HepG2 (cell line): ENCODE results near the gene ING1. TPM values are rescaled to one million over a fixed set of nuclear protein-coding genes. Genes with fewer than 3 reads are reported as not detected.

Experiments used
- ATAD3A ChIP-seq: sonication (generic); formaldehyde crosslinking; IDR thresholded peaks from 2 replicates; pipeline ENCODE4 v1.4.0; 2020; ENCODE audit warnings: missing genetic modification reagents
- BCLAF1 ChIP-seq: fragments of 450-650 bp; IDR thresholded peaks from 2 replicates; pipeline ENCODE4 v1.6.1; 2017; ENCODE audit warnings: mild to moderate bottlenecking
- ELF1 ChIP-seq: sonication (generic); formaldehyde crosslinking; IDR thresholded peaks from 2 replicates; pipeline ENCODE4 v1.4.0; 2020; ENCODE audit warnings: missing genetic modification reagents
- FOXC1 ChIP-seq: sonication (generic); formaldehyde crosslinking; IDR thresholded peaks from 2 replicates; pipeline ENCODE4 v1.8.0; 2022; ENCODE audit warnings: mild to moderate bottlenecking, missing genetic modification reagents, borderline replicate concordance
- GABPA ChIP-seq, 2 experiments: IDR thresholded peaks; 2 replicates each; pipeline ENCODE4 v1.6.1; 2011 to 2016; ENCODE audit warnings: low read depth in 2 of 2, low read length in 1 of 2, missing biosample characterization in 1 of 2, missing genetic modification characterization in 1 of 2
- MED13 ChIP-seq: sonication (generic); formaldehyde crosslinking; IDR thresholded peaks from 2 replicates; pipeline ENCODE4 v1.5.0; 2020; ENCODE audit warnings: missing genetic modification reagents
- RXRB ChIP-seq: IDR thresholded peaks from 2 replicates; pipeline ENCODE4 v1.6.1; 2016; ENCODE audit warnings: borderline replicate concordance, missing genetic modification reagents, missing compliant biosample characterization
- SCMH1 ChIP-seq: sonication (generic); formaldehyde crosslinking; IDR thresholded peaks from 2 replicates; pipeline ENCODE4 v1.9.0; 2021; ENCODE audit warnings: missing genetic modification reagents, mild to moderate bottlenecking, borderline replicate concordance
- SMAD3 ChIP-seq: sonication (generic); formaldehyde crosslinking; IDR thresholded peaks from 2 replicates; pipeline ENCODE4 v1.4.0; 2020; ENCODE audit warnings: missing genetic modification reagents
- YY1 ChIP-seq: IDR thresholded peaks from 2 replicates; pipeline ENCODE4 v1.6.1; 2011; ENCODE audit warnings: low read length, low read depth, moderate library complexity, mild to moderate bottlenecking; ENCODE audit not compliant: insufficient read depth, insufficient replicate concordance
- ZBTB3 ChIP-seq: sonication (generic); formaldehyde crosslinking; IDR thresholded peaks from 2 replicates; pipeline ENCODE4 v1.4.0; 2020; ENCODE audit warnings: low read depth, mild to moderate bottlenecking, moderate library complexity, missing genetic modification reagents, borderline replicate concordance
- ZC3H4 ChIP-seq: sonication (generic); formaldehyde crosslinking; IDR thresholded peaks from 2 replicates; pipeline ENCODE4 v1.4.0; 2020; ENCODE audit warnings: missing genetic modification reagents, borderline replicate concordance
- ZNF557 ChIP-seq: sonication (generic); formaldehyde crosslinking; IDR thresholded peaks from 2 replicates; pipeline ENCODE4 v1.4.0; 2020; ENCODE audit warnings: missing genetic modification reagents
- ZNF605 ChIP-seq: sonication (generic); formaldehyde crosslinking; IDR thresholded peaks from 2 replicates; pipeline ENCODE4 v1.8.0; 2022; ENCODE audit warnings: mild to moderate bottlenecking, missing genetic modification reagents
- ZNF616 ChIP-seq: sonication (generic); formaldehyde crosslinking; IDR thresholded peaks from 2 replicates; pipeline ENCODE4 v1.5.0; 2020; ENCODE audit warnings: low read depth, mild to moderate bottlenecking, missing genetic modification reagents
- polyA plus RNA-seq, 8 experiments: library from polyadenylated mRNA; depleted of rRNA in 3 of 8; stranded (reverse) in 7 of 8; unstranded in 1 of 8; fragments of >200 nt; fragmentation: Illumina TruSeq in 4 of 8; extraction: Trizol in 4 of 8; gene quantifications; 2 replicates each; pipeline versions ENCODE4 v1.2.1 to v1.2.3, GENCODE V29; 2011 to 2016; ENCODE audit warnings: low read depth in 4 of 8, missing spikeins in 1 of 8, mixed read lengths in 1 of 8; ENCODE audit not compliant: insufficient read depth in 1 of 8
- total RNA-seq, 5 experiments: library from RNA; depleted of rRNA; stranded (reverse); fragments of >200 nt; fragmentation: Illumina TruSeq; extraction: Trizol; gene quantifications; 2 replicates each; pipeline ENCODE4 v1.2.3, GENCODE V29; 2016; ENCODE audit warnings: low read depth in 1 of 5
- TF ChIP-seq, protein P1 (sequence below): sonication (generic); formaldehyde crosslinking; IDR thresholded peaks from 2 replicates; pipeline ENCODE4 v1.4.0; 2020; ENCODE audit warnings: mild to moderate bottlenecking, missing genetic modification reagents
- TF ChIP-seq, protein P2 (sequence below): sonication (generic); formaldehyde crosslinking; IDR thresholded peaks from 2 replicates; pipeline ENCODE4 v1.4.0; 2020; ENCODE audit warnings: low read depth, mild to moderate bottlenecking, missing genetic modification reagents
- TF ChIP-seq, protein P3 (sequence below): sonication (generic); formaldehyde crosslinking; IDR thresholded peaks from 2 replicates; pipeline ENCODE4 v1.4.0; 2020; ENCODE audit warnings: mild to moderate bottlenecking, missing genetic modification reagents
- TF ChIP-seq, protein P4 (sequence below): sonication (generic); formaldehyde crosslinking; IDR thresholded peaks from 2 replicates; pipeline ENCODE4 v1.5.1; 2020; ENCODE audit warnings: missing genetic modification reagents, mild to moderate bottlenecking, borderline replicate concordance

The ING1 gene
- total and polyA plus RNA-seq, 2 of the 13 experiments (the other 11 are each of a cell fraction or from before 2014, with no cell fraction given): 8.1 to 16.1 TPM

DNA sequence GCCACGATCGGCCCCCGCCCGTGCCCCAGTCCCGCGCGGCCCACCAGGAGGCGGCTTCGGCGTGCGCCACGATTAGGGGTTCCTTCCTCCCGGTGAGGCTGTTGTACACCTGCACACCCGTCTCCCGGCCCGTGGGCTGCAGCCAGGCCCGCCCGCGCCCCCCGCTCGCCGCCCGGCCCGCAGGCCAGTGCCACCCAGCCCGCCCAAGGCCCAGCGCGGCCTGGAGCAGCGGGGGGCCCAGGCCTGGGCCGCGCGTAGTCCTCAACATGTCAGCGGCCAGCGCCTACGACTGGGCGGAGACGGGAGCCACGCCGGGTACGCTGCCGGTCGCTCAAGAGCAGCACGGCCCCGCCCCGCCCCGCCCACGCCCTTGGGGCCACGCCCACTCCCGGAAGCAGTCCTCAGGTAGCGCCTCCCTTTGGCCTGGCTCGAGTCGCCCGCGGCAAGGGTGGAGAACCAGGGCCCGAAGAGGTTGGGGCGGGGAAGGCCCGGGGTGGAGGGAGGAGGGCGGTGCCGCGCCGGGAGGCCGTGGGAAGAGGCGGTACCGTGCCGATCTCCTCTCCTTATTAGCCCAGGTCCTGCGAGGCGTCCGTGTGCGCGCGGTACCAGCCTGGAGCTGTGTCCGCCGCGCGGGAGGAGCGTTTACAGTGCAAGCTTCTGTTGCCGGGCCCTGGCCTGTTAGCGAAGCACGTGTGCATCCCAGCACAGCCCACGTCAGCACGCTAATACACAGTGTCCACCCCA is 7.5 kb upstream of the ING1 start, which contains the start of gene CARS2 (continued):
- TF ChIP-seq, protein P1, sequence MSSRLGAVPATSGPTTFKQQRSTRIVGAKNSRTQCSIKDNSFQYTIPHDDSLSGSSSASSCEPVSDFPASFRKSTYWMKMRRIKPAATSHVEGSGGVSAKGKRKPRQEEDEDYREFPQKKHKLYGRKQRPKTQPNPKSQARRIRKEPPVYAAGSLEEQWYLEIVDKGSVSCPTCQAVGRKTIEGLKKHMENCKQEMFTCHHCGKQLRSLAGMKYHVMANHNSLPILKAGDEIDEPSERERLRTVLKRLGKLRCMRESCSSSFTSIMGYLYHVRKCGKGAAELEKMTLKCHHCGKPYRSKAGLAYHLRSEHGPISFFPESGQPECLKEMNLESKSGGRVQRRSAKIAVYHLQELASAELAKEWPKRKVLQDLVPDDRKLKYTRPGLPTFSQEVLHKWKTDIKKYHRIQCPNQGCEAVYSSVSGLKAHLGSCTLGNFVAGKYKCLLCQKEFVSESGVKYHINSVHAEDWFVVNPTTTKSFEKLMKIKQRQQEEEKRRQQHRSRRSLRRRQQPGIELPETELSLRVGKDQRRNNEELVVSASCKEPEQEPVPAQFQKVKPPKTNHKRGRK (CRISPR knock-in tag): no peak
- TF ChIP-seq, protein P2, sequence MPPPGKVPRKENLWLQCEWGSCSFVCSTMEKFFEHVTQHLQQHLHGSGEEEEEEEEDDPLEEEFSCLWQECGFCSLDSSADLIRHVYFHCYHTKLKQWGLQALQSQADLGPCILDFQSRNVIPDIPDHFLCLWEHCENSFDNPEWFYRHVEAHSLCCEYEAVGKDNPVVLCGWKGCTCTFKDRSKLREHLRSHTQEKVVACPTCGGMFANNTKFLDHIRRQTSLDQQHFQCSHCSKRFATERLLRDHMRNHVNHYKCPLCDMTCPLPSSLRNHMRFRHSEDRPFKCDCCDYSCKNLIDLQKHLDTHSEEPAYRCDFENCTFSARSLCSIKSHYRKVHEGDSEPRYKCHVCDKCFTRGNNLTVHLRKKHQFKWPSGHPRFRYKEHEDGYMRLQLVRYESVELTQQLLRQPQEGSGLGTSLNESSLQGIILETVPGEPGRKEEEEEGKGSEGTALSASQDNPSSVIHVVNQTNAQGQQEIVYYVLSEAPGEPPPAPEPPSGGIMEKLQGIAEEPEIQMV (CRISPR knock-in tag): 0 out of 2 replicates have a peak, but pooled peaks have one; percentile 8
- no peak; the same call in 1 of the 2 replicates for TF ChIP-seq FOXC1 (CRISPR knock-in tag)
- no peak for TF ChIP-seq ZC3H4 (CRISPR knock-in tag)
- TF ChIP-seq ELF1 (CRISPR knock-in tag): peak; percentile 94
- no peak for TF ChIP-seq BCLAF1
- TF ChIP-seq ATAD3A (CRISPR knock-in tag): no peak
- TF ChIP-seq SCMH1: no peak
- TF ChIP-seq SMAD3 (CRISPR knock-in tag): no peak
- TF ChIP-seq ZNF557 (CRISPR knock-in tag): no peak
- peak; percentile 82 for TF ChIP-seq YY1
- TF ChIP-seq, protein P3, sequence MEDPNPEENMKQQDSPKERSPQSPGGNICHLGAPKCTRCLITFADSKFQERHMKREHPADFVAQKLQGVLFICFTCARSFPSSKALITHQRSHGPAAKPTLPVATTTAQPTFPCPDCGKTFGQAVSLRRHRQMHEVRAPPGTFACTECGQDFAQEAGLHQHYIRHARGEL (CRISPR knock-in tag): no peak
- TF ChIP-seq, protein P4, sequence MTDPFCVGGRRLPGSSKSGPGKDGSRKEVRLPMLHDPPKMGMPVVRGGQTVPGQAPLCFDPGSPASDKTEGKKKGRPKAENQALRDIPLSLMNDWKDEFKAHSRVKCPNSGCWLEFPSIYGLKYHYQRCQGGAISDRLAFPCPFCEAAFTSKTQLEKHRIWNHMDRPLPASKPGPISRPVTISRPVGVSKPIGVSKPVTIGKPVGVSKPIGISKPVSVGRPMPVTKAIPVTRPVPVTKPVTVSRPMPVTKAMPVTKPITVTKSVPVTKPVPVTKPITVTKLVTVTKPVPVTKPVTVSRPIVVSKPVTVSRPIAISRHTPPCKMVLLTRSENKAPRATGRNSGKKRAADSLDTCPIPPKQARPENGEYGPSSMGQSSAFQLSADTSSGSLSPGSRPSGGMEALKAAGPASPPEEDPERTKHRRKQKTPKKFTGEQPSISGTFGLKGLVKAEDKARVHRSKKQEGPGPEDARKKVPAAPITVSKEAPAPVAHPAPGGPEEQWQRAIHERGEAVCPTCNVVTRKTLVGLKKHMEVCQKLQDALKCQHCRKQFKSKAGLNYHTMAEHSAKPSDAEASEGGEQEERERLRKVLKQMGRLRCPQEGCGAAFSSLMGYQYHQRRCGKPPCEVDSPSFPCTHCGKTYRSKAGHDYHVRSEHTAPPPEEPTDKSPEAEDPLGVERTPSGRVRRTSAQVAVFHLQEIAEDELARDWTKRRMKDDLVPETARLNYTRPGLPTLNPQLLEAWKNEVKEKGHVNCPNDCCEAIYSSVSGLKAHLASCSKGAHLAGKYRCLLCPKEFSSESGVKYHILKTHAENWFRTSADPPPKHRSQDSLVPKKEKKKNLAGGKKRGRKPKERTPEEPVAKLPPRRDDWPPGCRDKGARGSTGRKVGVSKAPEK (CRISPR knock-in tag): no peak
- peak; percentile 9; the same call in 1 of the 2 replicates for TF ChIP-seq RXRB (CRISPR knock-in tag)
- no peak for TF ChIP-seq ZBTB3 (CRISPR knock-in tag)
- no peak for TF ChIP-seq GABPA (IDR thresholded peaks at IDR 0.05; ENCODE audit: low read depth, low read length)
- TF ChIP-seq GABPA (CRISPR knock-in tag; IDR thresholded peaks at IDR 0.05; ENCODE audit: low read depth): peak; percentile 72
- 0 out of 2 replicates have a peak, but pooled peaks have one; percentile 21 for TF ChIP-seq ZNF605 (CRISPR knock-in tag)
- TF ChIP-seq ZNF616 (CRISPR knock-in tag): no peak
- no peak; the same call in 1 of the 2 replicates for TF ChIP-seq MED13 (CRISPR knock-in tag)
